Hematopoietic multipotent progenitor cell treated with erythropoietin and hydrocortisone succinate and interleukin-3 and kit ligand, for 17 days (in vitro differentiated cells): ENCODE measurements around the gene MTF1.
"Not testable (repeated sequence)": the region's sequence is repeated elsewhere in the genome, so short reads cannot be mapped to it uniquely, and the experiment has no call there.

ENCODE experiments used
- DNase-seq: peaks from one replicate; pipeline ENCODE4 v3.0.0-alpha.2; 2015; ENCODE audit warnings: low spot score

The MTF1 gene

DNA sequence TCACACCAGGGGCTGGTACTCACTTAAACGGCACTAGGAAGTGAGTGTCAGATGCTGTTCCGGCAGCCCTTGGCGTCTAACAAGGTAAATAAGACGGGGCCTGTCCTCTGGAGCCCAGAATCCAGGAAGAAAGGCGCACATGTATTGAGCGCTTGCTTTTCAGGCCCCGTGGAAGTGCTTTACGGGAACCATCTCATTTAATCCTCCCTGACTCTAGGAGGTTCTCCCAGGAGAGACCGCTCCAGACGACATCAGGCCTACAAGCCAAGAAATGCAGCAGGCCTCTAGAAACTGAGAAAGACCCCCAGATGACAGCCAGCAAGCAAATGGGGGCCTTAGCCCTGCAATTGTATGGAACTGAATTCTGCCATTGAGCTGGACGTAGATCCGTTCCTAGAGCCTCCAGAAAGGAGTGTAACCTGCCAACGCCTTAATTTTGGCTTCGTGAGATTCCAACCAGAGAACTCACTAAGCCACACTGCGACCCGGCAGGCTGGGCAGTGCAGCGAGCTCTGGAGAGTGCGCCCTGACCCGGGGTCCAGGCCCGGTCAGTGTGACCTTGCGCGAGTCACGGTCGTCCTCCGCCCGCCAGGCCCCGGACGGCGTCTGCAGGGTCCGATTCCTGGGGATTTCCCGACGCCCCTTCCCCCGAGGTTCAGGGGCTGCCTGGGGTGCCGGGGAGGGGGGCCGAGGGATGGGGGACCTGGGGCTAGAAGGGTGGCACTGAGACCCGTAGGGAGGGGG, 66.3 kb downstream of the MTF1 start:
- no peak for DNase-seq

- DNase-seq, result no peak
Measured at GRCh38 chr1:37782491-37782890, 76.9 kb downstream of the MTF1 start.

GRCh38 chr1:37778654-37779053, 80.7 kb downstream of the MTF1 start:
- DNase-seq, result no peak

DNA sequence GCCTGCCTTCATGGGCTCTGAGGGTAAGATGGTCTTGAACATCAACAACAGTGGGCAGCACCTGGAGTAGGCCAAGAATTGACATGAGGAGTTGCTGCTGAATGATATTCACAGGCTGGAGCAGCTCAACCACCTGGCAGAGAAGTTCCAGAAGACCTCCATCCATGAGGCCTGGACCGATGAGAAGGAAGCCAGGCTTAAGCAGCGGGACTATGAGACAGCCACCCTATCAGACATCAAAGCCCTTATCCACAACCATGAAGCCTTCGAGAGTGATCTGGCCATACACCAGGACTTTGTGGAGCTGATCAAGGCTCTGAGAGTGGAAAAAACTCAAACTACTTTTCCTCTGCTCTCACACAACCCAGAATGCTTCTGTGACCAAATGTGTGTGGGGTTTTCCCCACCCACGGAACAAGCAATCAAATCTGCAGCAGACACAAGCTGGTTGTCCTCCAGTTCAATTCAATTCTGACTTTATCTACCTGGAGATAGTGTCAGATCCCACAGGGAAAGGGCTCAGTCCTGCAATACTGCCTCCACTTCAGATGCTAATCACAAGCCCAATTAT, 82.4 kb downstream of the MTF1 start:
- no peak for DNase-seq

DNA sequence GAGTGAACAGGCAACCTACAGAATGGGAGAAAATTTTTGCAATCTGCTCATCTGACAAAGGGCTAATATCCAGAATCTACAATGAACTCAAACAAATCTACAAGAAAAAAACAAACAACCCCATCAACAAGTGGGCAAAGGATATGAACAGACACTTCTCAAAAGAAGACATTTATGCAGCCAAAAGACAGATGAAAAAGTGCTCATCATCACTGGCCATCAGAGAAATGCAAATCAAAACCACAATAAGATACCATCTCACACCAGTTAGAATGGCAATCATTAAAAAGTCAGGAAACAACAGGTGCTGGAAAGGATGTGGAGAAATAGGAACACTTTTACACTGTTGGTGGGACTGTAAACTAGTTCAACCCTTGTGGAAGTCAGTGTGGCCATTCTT, 88.0 kb downstream of the MTF1 start:
- DNase-seq, result not testable (repeated sequence)

- DNase-seq, result no peak
Measured at GRCh38 chr1:37767488-37767887, 91.9 kb downstream of the MTF1 start.

- DNase-seq, result no peak
Measured at GRCh38 chr1:37765916-37766664, 93.3 kb downstream of the MTF1 start.

DNA sequence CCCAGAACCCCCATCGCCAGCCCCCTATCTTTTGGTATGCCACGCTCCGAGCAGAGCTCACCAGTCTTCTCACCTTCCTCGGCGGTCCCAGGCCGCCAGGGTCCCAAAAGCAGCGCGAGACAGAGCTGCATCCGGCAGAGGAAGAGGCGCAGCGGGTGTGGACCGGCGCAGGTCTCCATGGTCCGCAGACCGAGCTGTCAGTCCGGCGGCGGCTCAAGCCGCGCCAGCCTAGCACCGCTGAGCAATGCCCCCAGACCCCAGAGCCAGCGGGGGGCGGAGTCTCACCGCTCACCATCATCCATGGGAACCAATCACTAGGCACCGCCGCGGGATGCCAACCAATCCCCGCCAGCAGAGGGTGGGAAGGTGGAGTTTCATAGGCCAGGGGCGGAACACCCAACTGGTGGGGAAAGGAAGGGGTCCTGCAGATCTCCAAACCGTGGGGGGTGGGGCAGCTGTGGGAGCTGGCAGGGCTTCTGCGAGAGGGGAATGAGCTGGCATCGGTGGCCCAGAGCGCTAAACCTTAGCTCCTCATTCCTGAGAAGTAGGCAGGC, 94.4 kb downstream of the MTF1 start, which contains the start of gene EPHA10:
Gene EPHA10, minus strand, starts transcription at position 233 of the 554 bp plus-strand sequence. Its CDS starts 54 bp downstream, at position 179.
- no peak for DNase-seq

- no peak for DNase-seq
Measured at GRCh38 chr1:37764414-37764825, 95.0 kb downstream of the MTF1 start.

DNA sequence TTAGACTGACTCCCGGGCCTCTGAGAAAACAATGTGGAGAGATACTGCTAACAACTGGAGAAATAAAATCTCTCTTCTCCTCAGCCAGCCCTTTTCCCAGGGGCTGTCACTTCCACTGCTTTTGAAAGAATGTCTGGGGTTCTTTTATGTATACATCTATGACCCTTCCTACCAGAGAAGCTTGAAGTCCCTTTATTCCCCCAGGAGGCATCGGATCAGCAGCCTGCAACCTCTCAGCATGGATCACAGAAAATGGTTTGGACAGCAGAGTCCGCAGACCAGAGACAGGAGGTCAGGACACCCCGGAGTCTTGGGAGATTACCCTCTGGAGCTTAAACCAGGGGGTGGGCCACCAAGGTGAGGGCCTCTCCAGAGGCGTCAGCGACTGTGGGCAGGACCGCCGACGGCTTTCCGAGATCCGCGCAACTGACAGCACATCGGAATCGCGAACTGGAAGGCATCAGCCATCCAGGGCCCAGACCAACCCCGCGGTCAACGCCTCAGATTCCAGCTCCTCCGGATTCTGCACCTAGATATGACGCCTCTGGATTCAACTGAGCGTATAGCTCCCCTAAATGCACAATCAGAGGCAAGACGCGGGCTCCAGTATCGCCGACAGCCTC, 95.5 kb downstream of the MTF1 start:
- no peak for DNase-seq

DNA sequence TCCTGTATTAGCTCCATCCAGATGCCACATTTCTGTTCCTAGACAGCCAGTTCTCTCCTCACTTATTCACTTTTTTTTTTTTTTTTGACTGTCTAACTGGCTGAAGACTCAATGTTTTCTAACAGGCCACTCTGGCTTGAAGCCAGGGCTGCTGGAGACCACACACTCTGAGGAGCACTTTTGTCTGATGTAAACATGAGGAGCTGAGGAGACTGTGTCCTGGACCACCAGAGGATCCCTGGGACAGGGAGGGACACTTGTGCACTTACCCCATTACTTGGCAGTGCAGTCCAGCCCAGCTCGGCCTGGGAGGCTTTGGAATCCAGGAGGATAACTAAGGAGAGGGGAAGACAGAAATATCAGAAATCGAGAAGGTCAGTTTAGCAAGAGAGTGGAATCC, 96.9 kb downstream of the MTF1 start:
- no peak for DNase-seq

DNA sequence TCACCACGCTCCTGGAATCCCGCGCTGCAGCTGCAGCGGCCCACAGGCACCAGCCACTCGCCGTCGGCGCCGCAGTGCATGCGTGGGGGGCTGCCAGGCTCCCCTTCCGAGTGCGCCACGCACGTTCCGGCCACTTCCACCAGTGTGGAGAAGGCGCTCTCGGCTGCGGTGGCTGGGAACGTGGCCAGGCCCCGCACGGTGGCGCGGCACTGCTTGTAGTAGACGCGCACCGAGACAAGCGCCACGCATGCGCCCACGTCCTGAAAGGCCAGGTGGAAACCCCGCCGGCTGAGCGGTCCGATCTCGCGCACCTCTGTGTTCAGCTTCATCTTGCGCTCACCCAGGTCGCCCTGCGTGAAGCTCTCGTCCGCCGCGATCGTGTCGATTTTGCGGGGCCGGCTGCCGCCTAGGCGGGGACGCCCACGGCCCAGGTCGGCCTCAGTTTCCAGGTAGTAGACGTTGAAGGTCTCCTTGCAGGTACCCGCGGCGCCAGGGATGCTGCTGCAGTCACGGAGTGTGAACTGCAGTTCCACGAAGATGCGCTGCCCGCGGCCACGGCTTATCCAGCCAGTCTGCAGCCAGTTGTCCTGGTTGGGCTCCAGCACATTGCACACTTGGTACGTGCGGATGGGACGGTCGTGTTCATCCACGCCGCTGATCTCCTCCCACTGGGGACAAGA, 97.8 kb downstream of the MTF1 start:
- no peak for DNase-seq
